ENCODE measurements around the gene DTX3. TPM values are rescaled to one million over a fixed set of nuclear protein-coding genes. Genes with fewer than 3 reads are reported as not detected.

Gene DTX3
- polyA plus RNA-seq, 1 donor from 2014 or later, result 141 TPM

DNA sequence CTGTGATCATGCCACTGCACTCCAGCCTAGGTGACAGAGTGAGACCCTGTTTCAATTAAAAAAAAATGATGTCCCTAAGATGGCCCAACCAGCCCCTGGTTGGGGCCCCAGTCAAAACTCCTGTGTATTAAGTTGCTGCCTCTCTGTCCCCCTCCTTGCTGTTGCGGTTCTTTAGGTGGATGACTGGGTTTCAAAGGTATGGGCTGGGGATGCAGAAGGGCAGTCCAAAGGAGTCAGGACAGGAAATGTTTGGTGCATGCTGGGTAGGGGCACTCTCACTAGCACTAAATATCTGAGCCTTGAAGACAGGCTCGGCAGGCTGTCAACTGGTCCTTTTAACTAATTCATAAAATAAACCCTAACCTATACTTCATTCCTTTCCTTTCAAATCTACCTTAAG is 25.6 kb upstream of the DTX3 start:
- no peaks in the 10 kb centered on the region for H3K27me3 ChIP-seq (ENCODE audit: insufficient read depth, low read depth, low read length)
- H3K9ac ChIP-seq (ENCODE audit: low read length), result no peak overlapping the region
- TF ChIP-seq MXI1 (conservative IDR thresholded peaks at IDR 0.05; ENCODE audit: poor library complexity, severe bottlenecking) (no peak), TAF1 (IDR thresholded peaks at IDR 0.05; ENCODE audit: low read depth) (no peak), EZH2 (IDR thresholded peaks at IDR 0.05; ENCODE audit: borderline replicate concordance, insufficient read depth, low read length, poor library complexity, severe bottlenecking) (no peak), POLR2AphosphoS5 (IDR thresholded peaks at IDR 0.05) (no peak), RAD21 (conservative IDR thresholded peaks at IDR 0.05) (no peak), EP300 (conservative IDR thresholded peaks at IDR 0.05; ENCODE audit: poor library complexity, severe bottlenecking) (no peak), SMC3 (conservative IDR thresholded peaks at IDR 0.05; ENCODE audit: poor library complexity) (no peak)
- TF ChIP-seq, protein P1, sequence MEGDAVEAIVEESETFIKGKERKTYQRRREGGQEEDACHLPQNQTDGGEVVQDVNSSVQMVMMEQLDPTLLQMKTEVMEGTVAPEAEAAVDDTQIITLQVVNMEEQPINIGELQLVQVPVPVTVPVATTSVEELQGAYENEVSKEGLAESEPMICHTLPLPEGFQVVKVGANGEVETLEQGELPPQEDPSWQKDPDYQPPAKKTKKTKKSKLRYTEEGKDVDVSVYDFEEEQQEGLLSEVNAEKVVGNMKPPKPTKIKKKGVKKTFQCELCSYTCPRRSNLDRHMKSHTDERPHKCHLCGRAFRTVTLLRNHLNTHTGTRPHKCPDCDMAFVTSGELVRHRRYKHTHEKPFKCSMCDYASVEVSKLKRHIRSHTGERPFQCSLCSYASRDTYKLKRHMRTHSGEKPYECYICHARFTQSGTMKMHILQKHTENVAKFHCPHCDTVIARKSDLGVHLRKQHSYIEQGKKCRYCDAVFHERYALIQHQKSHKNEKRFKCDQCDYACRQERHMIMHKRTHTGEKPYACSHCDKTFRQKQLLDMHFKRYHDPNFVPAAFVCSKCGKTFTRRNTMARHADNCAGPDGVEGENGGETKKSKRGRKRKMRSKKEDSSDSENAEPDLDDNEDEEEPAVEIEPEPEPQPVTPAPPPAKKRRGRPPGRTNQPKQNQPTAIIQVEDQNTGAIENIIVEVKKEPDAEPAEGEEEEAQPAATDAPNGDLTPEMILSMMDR (IDR thresholded peaks at IDR 0.05; ENCODE audit: poor library complexity, severe bottlenecking), result no peak
- TF ChIP-seq, protein P2, sequence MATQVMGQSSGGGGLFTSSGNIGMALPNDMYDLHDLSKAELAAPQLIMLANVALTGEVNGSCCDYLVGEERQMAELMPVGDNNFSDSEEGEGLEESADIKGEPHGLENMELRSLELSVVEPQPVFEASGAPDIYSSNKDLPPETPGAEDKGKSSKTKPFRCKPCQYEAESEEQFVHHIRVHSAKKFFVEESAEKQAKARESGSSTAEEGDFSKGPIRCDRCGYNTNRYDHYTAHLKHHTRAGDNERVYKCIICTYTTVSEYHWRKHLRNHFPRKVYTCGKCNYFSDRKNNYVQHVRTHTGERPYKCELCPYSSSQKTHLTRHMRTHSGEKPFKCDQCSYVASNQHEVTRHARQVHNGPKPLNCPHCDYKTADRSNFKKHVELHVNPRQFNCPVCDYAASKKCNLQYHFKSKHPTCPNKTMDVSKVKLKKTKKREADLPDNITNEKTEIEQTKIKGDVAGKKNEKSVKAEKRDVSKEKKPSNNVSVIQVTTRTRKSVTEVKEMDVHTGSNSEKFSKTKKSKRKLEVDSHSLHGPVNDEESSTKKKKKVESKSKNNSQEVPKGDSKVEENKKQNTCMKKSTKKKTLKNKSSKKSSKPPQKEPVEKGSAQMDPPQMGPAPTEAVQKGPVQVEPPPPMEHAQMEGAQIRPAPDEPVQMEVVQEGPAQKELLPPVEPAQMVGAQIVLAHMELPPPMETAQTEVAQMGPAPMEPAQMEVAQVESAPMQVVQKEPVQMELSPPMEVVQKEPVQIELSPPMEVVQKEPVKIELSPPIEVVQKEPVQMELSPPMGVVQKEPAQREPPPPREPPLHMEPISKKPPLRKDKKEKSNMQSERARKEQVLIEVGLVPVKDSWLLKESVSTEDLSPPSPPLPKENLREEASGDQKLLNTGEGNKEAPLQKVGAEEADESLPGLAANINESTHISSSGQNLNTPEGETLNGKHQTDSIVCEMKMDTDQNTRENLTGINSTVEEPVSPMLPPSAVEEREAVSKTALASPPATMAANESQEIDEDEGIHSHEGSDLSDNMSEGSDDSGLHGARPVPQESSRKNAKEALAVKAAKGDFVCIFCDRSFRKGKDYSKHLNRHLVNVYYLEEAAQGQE (IDR thresholded peaks at IDR 0.05; ENCODE audit: borderline replicate concordance), result no peak
- H3K27ac ChIP-seq (ENCODE audit: low read length), result no peak overlapping the region
- no peaks in the 10 kb centered on the region for H3F3A ChIP-seq (ENCODE audit: insufficient read depth, low read length, poor library complexity, severe bottlenecking)
- H3K4me2 ChIP-seq (ENCODE audit: low read length), result no peak overlapping the region
- no peaks in the 10 kb centered on the region for H3K9me3 ChIP-seq (ENCODE audit: low read length)
- peaks cover 20% of the 10 kb centered on the region for H3K36me3 ChIP-seq (ENCODE audit: insufficient read depth, low read length)
- no peak overlapping the region for H3K4me3 ChIP-seq (ENCODE audit: low read length)
- no peaks in the 10 kb centered on the region for H4K20me1 ChIP-seq (ENCODE audit: insufficient read depth)
- no peak overlapping the region for H2AFZ ChIP-seq (ENCODE audit: low read depth, low read length)
- H3K79me2 ChIP-seq (replicated peaks; ENCODE audit: insufficient read depth, low read length), result no peaks in the 10 kb centered on the region
- no peaks in the 10 kb centered on the region for H3K9me2 ChIP-seq (ENCODE audit: insufficient read depth, low read length)

DNA sequence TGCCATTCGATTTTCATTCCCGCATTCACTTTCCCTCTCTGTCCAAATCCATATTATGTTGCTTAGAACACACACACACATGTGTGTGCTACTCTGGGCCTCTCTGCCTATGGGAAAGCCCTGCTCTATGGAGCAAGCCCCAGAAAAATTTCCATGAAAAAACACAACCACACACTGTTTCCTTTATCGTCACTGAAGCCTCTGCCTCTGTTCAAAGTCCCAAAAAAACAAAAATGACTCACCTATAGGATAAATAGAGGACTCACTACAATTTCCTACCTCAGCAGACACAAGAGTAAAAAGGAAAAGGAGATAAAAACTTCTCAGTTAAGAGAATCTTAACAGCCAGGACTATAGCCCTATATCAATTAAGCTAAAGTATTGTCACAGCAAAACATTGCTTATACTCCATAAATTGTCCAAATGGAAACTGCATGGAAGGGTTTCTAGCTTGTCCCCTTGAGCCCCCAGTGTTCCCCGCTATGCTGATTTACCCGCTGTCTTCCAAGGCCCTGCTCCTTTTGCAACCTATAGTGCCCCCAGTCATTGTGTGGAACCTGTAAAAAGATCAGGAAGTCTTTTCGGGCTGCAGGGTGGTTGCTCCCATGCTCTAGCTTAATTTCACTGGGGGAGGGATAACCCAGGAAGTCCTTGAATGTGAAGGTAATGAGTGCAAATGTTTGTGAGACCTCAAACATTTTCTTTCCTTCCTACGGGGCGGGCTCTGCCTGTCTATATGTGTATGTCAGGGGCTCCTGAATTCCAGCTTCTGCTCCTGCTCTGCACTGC is 24.8 kb upstream of the DTX3 start:
- Histone ChIP-seq H3K4me3 (ENCODE audit: low read length) (no peak overlapping the region), H3K9ac (ENCODE audit: low read length) (no peak overlapping the region), H3K9me2 (ENCODE audit: insufficient read depth, low read length) (no peaks in the 10 kb centered on the region), H2AFZ (ENCODE audit: low read depth, low read length) (no peak overlapping the region), H3K36me3 (ENCODE audit: insufficient read depth, low read length) (peaks cover 20% of the 10 kb centered on the region), H3K4me2 (ENCODE audit: low read length) (no peak overlapping the region), H3K79me2 (replicated peaks; ENCODE audit: insufficient read depth, low read length) (no peaks in the 10 kb centered on the region), H3K27me3 (ENCODE audit: insufficient read depth, low read depth, low read length) (no peaks in the 10 kb centered on the region), H4K20me1 (ENCODE audit: insufficient read depth) (no peaks in the 10 kb centered on the region), H3K27ac (ENCODE audit: low read length) (no peak overlapping the region), H3K9me3 (ENCODE audit: low read length) (no peaks in the 10 kb centered on the region), H3F3A (ENCODE audit: insufficient read depth, low read length, poor library complexity, severe bottlenecking) (no peaks in the 10 kb centered on the region)
- TF ChIP-seq MXI1 (conservative IDR thresholded peaks at IDR 0.05; ENCODE audit: poor library complexity, severe bottlenecking), result no peak
- no peak for TF ChIP-seq TAF1 (IDR thresholded peaks at IDR 0.05; ENCODE audit: low read depth)
- TF ChIP-seq EP300 (conservative IDR thresholded peaks at IDR 0.05; ENCODE audit: poor library complexity, severe bottlenecking), result no peak
- TF ChIP-seq EZH2 (IDR thresholded peaks at IDR 0.05; ENCODE audit: borderline replicate concordance, insufficient read depth, low read length, poor library complexity, severe bottlenecking), result no peak
- no peak for TF ChIP-seq POLR2AphosphoS5 (IDR thresholded peaks at IDR 0.05)
- TF ChIP-seq, protein P2 (IDR thresholded peaks at IDR 0.05; ENCODE audit: borderline replicate concordance), result no peak
- no peak for TF ChIP-seq RAD21 (conservative IDR thresholded peaks at IDR 0.05)
- no peak for TF ChIP-seq SMC3 (conservative IDR thresholded peaks at IDR 0.05; ENCODE audit: poor library complexity)
- TF ChIP-seq, protein P1 (IDR thresholded peaks at IDR 0.05; ENCODE audit: poor library complexity, severe bottlenecking), result no peak
